Trophoblast cell (in vitro differentiated cells and primary cell): ENCODE data around the gene OR10G2. TPM values are rescaled to one million over a fixed set of nuclear protein-coding genes. Genes with fewer than 3 reads are reported as not detected.

Experiments used
- DNase-seq, 2 donors: peaks; one replicate each; pipeline ENCODE4 v3.0.0-alpha.2; 2016
- H2AFZ ChIP-seq: 2 replicates; pipeline ENCODE4 v1.6.1; 2013; ENCODE audit warnings: low read length, moderate library complexity, mild to moderate bottlenecking; ENCODE audit not compliant: insufficient read depth, poor library complexity
- H2AK5ac ChIP-seq: 2 replicates; pipeline ENCODE4 v1.6.1; 2013; ENCODE audit warnings: mild to moderate bottlenecking, low read length
- H2BK120ac ChIP-seq: 2 replicates; pipeline ENCODE4 v1.6.1; 2013; ENCODE audit warnings: low read length, mild to moderate bottlenecking, moderate library complexity; ENCODE audit not compliant: insufficient read depth, poor library complexity
- H2BK12ac ChIP-seq: 2 replicates; pipeline ENCODE4 v1.6.1; 2013; ENCODE audit warnings: mild to moderate bottlenecking, low read length, moderate library complexity
- H2BK5ac ChIP-seq: 2 replicates; pipeline ENCODE4 v1.6.1; 2013; ENCODE audit warnings: low read length, low read depth, moderate library complexity, mild to moderate bottlenecking; ENCODE audit not compliant: poor library complexity
- H3K14ac ChIP-seq: 2 replicates; pipeline ENCODE4 v1.6.1; 2013; ENCODE audit warnings: mild to moderate bottlenecking, low read length
- H3K18ac ChIP-seq: 2 replicates; pipeline ENCODE4 v1.6.1; 2013; ENCODE audit warnings: mild to moderate bottlenecking, low read length
- H3K23ac ChIP-seq: 2 replicates; pipeline ENCODE4 v1.6.1; 2013; ENCODE audit warnings: low read length
- H3K27ac ChIP-seq: 2 replicates; pipeline ENCODE4 v1.5.1; 2013; ENCODE audit warnings: low read depth, mild to moderate bottlenecking, inconsistent platforms, low read length, moderate library complexity
- H3K27me3 ChIP-seq: 2 replicates; pipeline ENCODE4 v1.6.1; 2013; ENCODE audit warnings: inconsistent platforms, mild to moderate bottlenecking, low read length, moderate library complexity; ENCODE audit not compliant: insufficient read depth
- H3K36me3 ChIP-seq, 2 experiments: 1 replicate in 1 of 2; 2 replicates in 1 of 2; pipeline ENCODE4 v1.6.1; 2013; ENCODE audit warnings: low read length in 2 of 2, mild to moderate bottlenecking in 2 of 2, moderate library complexity in 1 of 2; ENCODE audit not compliant: insufficient read depth in 2 of 2, control insufficient read depth in 1 of 2
- H3K4ac ChIP-seq: 2 replicates; pipeline ENCODE4 v1.6.1; 2013; ENCODE audit warnings: low read depth, mild to moderate bottlenecking, low read length, moderate library complexity
- H3K4me1 ChIP-seq, 2 experiments: 1 replicate in 1 of 2; 2 replicates in 1 of 2; pipeline ENCODE4 v1.6.1; 2013; ENCODE audit warnings: low read length in 2 of 2, mild to moderate bottlenecking in 2 of 2, moderate library complexity in 1 of 2; ENCODE audit not compliant: insufficient read depth in 2 of 2, control insufficient read depth in 1 of 2
- H3K4me2 ChIP-seq: 2 replicates; pipeline ENCODE4 v1.6.1; 2013; ENCODE audit warnings: inconsistent platforms, mild to moderate bottlenecking, low read length, moderate library complexity
- H3K4me3 ChIP-seq: 2 replicates; pipeline ENCODE4 v1.5.1; 2013; ENCODE audit warnings: mild to moderate bottlenecking, low read depth, low read length, inconsistent platforms
- H3K79me1 ChIP-seq: one replicate; pipeline ENCODE4 v1.6.1; 2013; ENCODE audit warnings: low read length
- H3K79me2 ChIP-seq: 2 replicates; pipeline ENCODE4 v1.6.1; 2013; ENCODE audit warnings: low read length, mild to moderate bottlenecking; ENCODE audit not compliant: control insufficient read depth, insufficient read depth, poor library complexity
- H3K9ac ChIP-seq: 2 replicates; pipeline ENCODE4 v1.6.1; 2013; ENCODE audit warnings: mild to moderate bottlenecking, low read length
- H3K9me3 ChIP-seq: 2 replicates; pipeline ENCODE4 v1.6.1; 2013; ENCODE audit warnings: low read depth, mild to moderate bottlenecking, control low read depth, inconsistent platforms, low read length; ENCODE audit not compliant: insufficient read depth
- H4K12ac ChIP-seq: 2 replicates; pipeline ENCODE4 v1.6.1; 2013; ENCODE audit warnings: low read depth, mild to moderate bottlenecking, low read length, moderate library complexity
- H4K8ac ChIP-seq: 2 replicates; pipeline ENCODE4 v1.6.1; 2013; ENCODE audit warnings: low read depth, mild to moderate bottlenecking, low read length, moderate library complexity
- H4K91ac ChIP-seq: one replicate; pipeline ENCODE4 v1.6.1; 2013; ENCODE audit warnings: low read depth, mild to moderate bottlenecking, low read length, moderate library complexity
- WGBS: extraction: QIAGEN DNeasy Blood & Tissue Kit; methylation state at CpG from one replicate; pipeline ENCODE4 v1.1.7; 2013; ENCODE audit warnings: missing lambda C conversion rate; ENCODE audit not compliant: insufficient read length, insufficient coverage; ENCODE audit errors: extremely low coverage; 5-methylcytosine and 5-hydroxymethylcytosine counted together
- polyA plus RNA-seq: library from polyadenylated mRNA; stranded (reverse); fragments of 200-250 nt; gene quantifications from 2 replicates; pipeline ENCODE4 v1.2.3, GENCODE V29; 2013

Gene OR10G2, protein sequence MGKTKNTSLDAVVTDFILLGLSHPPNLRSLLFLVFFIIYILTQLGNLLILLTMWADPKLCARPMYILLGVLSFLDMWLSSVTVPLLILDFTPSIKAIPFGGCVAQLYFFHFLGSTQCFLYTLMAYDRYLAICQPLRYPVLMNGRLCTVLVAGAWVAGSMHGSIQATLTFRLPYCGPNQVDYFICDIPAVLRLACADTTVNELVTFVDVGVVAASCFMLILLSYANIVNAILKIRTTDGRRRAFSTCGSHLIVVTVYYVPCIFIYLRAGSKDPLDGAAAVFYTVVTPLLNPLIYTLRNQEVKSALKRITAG
- polyA plus RNA-seq = not detected in 2 replicates

DNA sequence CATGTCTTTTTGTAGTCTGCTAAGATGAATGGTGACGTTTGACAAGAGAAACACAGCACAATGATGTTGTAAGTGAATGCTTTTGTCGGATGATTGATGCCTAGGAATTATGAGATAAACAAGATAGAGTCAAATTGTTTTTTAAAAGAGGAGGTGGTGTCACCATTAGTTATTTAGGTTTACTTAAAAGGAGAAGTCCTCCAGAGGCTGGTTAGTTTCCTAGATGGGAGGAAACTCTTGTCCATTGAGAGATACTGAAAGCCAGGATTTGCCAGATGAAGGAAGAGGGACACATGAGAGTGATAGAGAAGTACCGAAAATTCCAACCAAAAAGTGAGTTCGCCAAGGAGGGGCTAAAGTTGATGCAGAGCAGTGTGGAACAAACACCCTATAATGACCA, at the start of gene OR10G2:
TSS of gene OR10G2 (minus strand) at position 101 of the 400 bp plus-strand sequence. CDS start at position 3, 98 bp downstream.
- H2AFZ ChIP-seq = no peak within 1 kb of the TSS
- H3K4ac ChIP-seq = no peak within 1 kb of the TSS
- no peak within 1 kb of the TSS for H2BK5ac ChIP-seq
- H4K91ac ChIP-seq = no peak within 1 kb of the TSS
- no peaks in the 10 kb centered on the region for H3K79me1 ChIP-seq
- no peak within 1 kb of the TSS for H3K4me3 ChIP-seq
- no peak within 1 kb of the TSS for H3K23ac ChIP-seq
- no CpG with 5 or more reads among the region's 4 CpGs for WGBS
- no peak within 1 kb of the TSS for H2BK120ac ChIP-seq
- no peak within 1 kb of the TSS for H3K18ac ChIP-seq
- H3K9me3 ChIP-seq = no peaks in the 10 kb centered on the region
- H4K12ac ChIP-seq = no peak within 1 kb of the TSS
- H3K9ac ChIP-seq = no peak within 1 kb of the TSS
- no peak within 1 kb of the TSS for H3K4me2 ChIP-seq
- no peak within 1 kb of the TSS for H3K14ac ChIP-seq
- no peak for DNase-seq
- no peaks in the 10 kb centered on the region for H3K4me1 ChIP-seq
- no peak within 1 kb of the TSS for H2AK5ac ChIP-seq
- no peaks in the 10 kb centered on the region for H3K27me3 ChIP-seq
- H3K36me3 ChIP-seq = no peaks in the 10 kb centered on the region
- H3K27ac ChIP-seq = no peak within 1 kb of the TSS
- H3K79me2 ChIP-seq = no peaks in the 10 kb centered on the region
- H2BK12ac ChIP-seq = no peak within 1 kb of the TSS
- H4K8ac ChIP-seq = no peak within 1 kb of the TSS

DNA sequence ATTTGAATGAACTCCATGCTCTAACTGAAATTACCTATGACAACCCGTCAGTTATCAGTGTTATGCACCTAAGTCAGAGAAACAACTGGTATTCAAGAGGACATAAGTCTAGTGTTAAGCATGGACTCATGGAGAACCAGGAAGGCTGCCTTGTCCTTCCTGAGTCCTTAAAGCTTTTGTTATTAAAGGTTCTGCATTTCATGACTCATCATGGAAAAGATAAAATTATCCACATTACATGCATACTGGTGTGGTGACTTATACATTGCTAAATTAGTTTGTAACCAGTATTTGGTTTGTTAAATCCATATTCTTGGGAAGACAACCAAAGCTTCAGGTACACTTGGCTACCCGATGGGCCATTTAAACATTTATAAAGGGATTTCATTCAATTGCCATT, 45.3 kb upstream of the OR10G2 start:
- no peak overlapping the region for H3K9ac ChIP-seq
- no peak overlapping the region for H3K4ac ChIP-seq
- no peak overlapping the region for H2BK120ac ChIP-seq
- no CpG with 5 or more reads among the region's 2 CpGs for WGBS
- H2BK12ac ChIP-seq = no peak overlapping the region
- no peak overlapping the region for H3K18ac ChIP-seq
- H3K36me3 ChIP-seq = no peaks in the 10 kb centered on the region
- H4K8ac ChIP-seq = no peak overlapping the region
- H3K79me2 ChIP-seq = no peaks in the 10 kb centered on the region
- H3K79me1 ChIP-seq = no peaks in the 10 kb centered on the region
- H3K4me3 ChIP-seq = no peak overlapping the region
- H2BK5ac ChIP-seq = no peak overlapping the region
- H3K27me3 ChIP-seq = no peaks in the 10 kb centered on the region
- no peak overlapping the region for H2AK5ac ChIP-seq
- no peak overlapping the region for H4K12ac ChIP-seq
- H2AFZ ChIP-seq = no peak overlapping the region
- H3K9me3 ChIP-seq = no peaks in the 10 kb centered on the region
- H3K4me2 ChIP-seq = no peak overlapping the region
- H3K23ac ChIP-seq = no peak overlapping the region
- no peak overlapping the region for H3K14ac ChIP-seq
- no peak overlapping the region for H4K91ac ChIP-seq
- peak; percentile 58 to 86 for DNase-seq
- H3K4me1 ChIP-seq = no peaks in the 10 kb centered on the region
- no peak overlapping the region for H3K27ac ChIP-seq

DNA sequence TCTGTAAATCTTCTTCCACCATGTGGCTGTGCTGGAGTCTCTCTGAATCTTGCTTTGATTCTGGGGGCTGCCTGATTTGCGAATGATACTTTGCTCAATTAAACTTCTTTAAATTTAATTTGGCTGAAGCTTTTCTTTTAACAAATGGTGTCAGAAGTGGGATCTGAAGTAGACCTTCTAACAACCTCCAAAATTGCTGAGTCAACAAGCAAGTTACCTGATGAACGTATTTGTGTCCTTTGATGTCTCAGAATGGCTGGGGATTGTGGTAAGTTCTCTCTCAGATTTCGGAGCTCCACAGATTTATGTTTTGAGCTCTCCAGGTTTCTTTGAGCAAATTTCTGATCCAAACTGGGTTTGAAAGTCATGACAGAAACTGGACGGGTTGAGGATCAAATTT, 40.8 kb upstream of the OR10G2 start:
- no peaks in the 10 kb centered on the region for H3K27me3 ChIP-seq
- no peak overlapping the region for H2AFZ ChIP-seq
- H3K4me3 ChIP-seq = no peak overlapping the region
- H4K12ac ChIP-seq = no peak overlapping the region
- H3K79me2 ChIP-seq = no peaks in the 10 kb centered on the region
- no peaks in the 10 kb centered on the region for H3K36me3 ChIP-seq
- H3K14ac ChIP-seq = no peak overlapping the region
- no peak overlapping the region for H2AK5ac ChIP-seq
- no peak overlapping the region for H4K8ac ChIP-seq
- no peaks in the 10 kb centered on the region for H3K79me1 ChIP-seq
- WGBS = no CpG with 5 or more reads among the region's 4 CpGs
- no peak overlapping the region for H3K4me2 ChIP-seq
- H3K27ac ChIP-seq = no peak overlapping the region
- H3K23ac ChIP-seq = no peak overlapping the region
- no peaks in the 10 kb centered on the region for H3K4me1 ChIP-seq
- H4K91ac ChIP-seq = no peak overlapping the region
- no peak overlapping the region for H3K18ac ChIP-seq
- DNase-seq = no peak
- H2BK5ac ChIP-seq = no peak overlapping the region
- no peak overlapping the region for H2BK12ac ChIP-seq
- no peak overlapping the region for H3K4ac ChIP-seq
- no peak overlapping the region for H3K9ac ChIP-seq
- H2BK120ac ChIP-seq = no peak overlapping the region
- H3K9me3 ChIP-seq = no peaks in the 10 kb centered on the region

DNA sequence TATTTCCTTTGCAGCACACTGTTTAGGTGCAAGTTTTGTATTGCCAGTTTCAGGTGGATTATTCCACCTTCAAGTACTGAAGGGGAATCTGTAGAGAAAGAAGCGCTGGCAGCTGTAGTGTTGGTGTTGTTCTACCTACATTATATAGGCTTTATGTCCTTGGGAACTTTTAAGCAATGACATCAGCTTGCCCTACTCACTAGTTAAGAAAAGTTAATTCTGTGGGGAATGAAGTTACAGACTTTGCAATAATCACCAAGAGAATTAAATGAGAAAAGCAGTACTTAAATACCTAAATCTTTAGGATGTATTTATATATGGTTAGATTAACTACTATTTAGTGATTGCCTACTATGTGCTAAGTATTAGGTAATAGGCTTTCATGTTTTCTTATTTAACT, 39.0 kb upstream of the OR10G2 start, which contains the start of gene OR4E1:
TSS of gene OR4E1 (minus strand) at position 101 of the 400 bp plus-strand sequence. CDS start 2,883 bp downstream, outside the sequence.
- H3K4me1 ChIP-seq = no peaks in the 10 kb centered on the region
- no peak within 1 kb of the TSS for H3K4me3 ChIP-seq
- no peak within 1 kb of the TSS for H3K27ac ChIP-seq
- no peak within 1 kb of the TSS for H2BK5ac ChIP-seq
- H4K12ac ChIP-seq = no peak within 1 kb of the TSS
- no peak within 1 kb of the TSS for H2AK5ac ChIP-seq
- H3K18ac ChIP-seq = no peak within 1 kb of the TSS
- no peaks in the 10 kb centered on the region for H3K27me3 ChIP-seq
- no peak within 1 kb of the TSS for H3K4me2 ChIP-seq
- no peaks in the 10 kb centered on the region for H3K9me3 ChIP-seq
- whole genome bisulfite sequencing = no CpG with 5 or more reads among the region's 1 CpG
- no peak within 1 kb of the TSS for H3K14ac ChIP-seq
- H4K8ac ChIP-seq = no peak within 1 kb of the TSS
- H2BK120ac ChIP-seq = no peak within 1 kb of the TSS
- H3K36me3 ChIP-seq = no peaks in the 10 kb centered on the region
- H4K91ac ChIP-seq = no peak within 1 kb of the TSS
- no peak for DNase-seq
- H3K23ac ChIP-seq = no peak within 1 kb of the TSS
- H2BK12ac ChIP-seq = no peak within 1 kb of the TSS
- no peak within 1 kb of the TSS for H3K9ac ChIP-seq
- H3K79me1 ChIP-seq = no peaks in the 10 kb centered on the region
- no peaks in the 10 kb centered on the region for H3K79me2 ChIP-seq
- H2AFZ ChIP-seq = no peak within 1 kb of the TSS
- H3K4ac ChIP-seq = no peak within 1 kb of the TSS
